A549 (cell line): ENCODE data around the gene ITGB3.

Experiments used
- EP300 ChIP-seq, 2 experiments: fragments of >200 bp; sonication (Bioruptor Twin); formaldehyde crosslinking; IDR thresholded peaks; 2 replicates in 1 of 2; 3 replicates in 1 of 2; pipeline ENCODE4 v1.6.1; 2016 to 2017
- ESRRA ChIP-seq: fragments of 150-350 bp; IDR thresholded peaks from 2 replicates; pipeline ENCODE4 v1.6.1; 2014; ENCODE audit warnings: mild to moderate bottlenecking, low read length, borderline replicate concordance
- HOXA7 ChIP-seq: fragments of 250-450 bp; sonication (Bioruptor Pico); IDR thresholded peaks from 2 replicates; pipeline ENCODE4 v1.5.0; 2020; ENCODE audit warnings: mild to moderate bottlenecking, moderate library complexity
- POLR2A ChIP-seq: IDR thresholded peaks from 2 replicates; pipeline ENCODE4 v1.6.1; 2012; ENCODE audit warnings: mild to moderate bottlenecking, low read length
- POLR2AphosphoS2 ChIP-seq: conservative IDR thresholded peaks from 2 replicates; pipeline ENCODE4 v1.6.1; 2012; ENCODE audit warnings: low read length, improper control_type of control experiment, inconsistent platforms
- RAD21 ChIP-seq, 2 experiments: fragments of >200 bp in 1 of 2; sonication (Bioruptor Twin) in 1 of 2; formaldehyde crosslinking in 1 of 2; IDR thresholded peaks in 1 of 2; conservative IDR thresholded peaks in 1 of 2; 2 replicates in 1 of 2; 3 replicates in 1 of 2; pipeline ENCODE4 v1.6.1; 2012 to 2018; ENCODE audit warnings: inconsistent platforms in 1 of 2
- SREBF2 ChIP-seq: fragments of 450-650 bp; IDR thresholded peaks from 2 replicates; pipeline ENCODE4 v1.6.1; 2014; ENCODE audit warnings: mild to moderate bottlenecking, moderate library complexity
- TP53 ChIP-seq: fragments of 250-450 bp; sonication (Bioruptor Pico); IDR thresholded peaks from 2 replicates; pipeline ENCODE4 v1.5.0; 2021; ENCODE audit warnings: mild to moderate bottlenecking, moderate library complexity
- TF ChIP-seq, protein P1 (sequence below): IDR thresholded peaks from 2 replicates; pipeline ENCODE4 v1.6.1; 2012
- TF ChIP-seq, protein P2 (sequence below): fragments of >200 bp; sonication (Bioruptor Twin); formaldehyde crosslinking; IDR thresholded peaks from 3 replicates; pipeline ENCODE4 v1.5.1; 2016
- TF ChIP-seq, protein P3 (sequence below): fragments of 200-600 bp; sonication (generic); IDR thresholded peaks from 2 replicates; pipeline ENCODE4 v1.6.1; 2016; ENCODE audit warnings: antibody characterized with exemption, mild to moderate bottlenecking, moderate library complexity
- TF ChIP-seq, protein P4 (sequence below): fragments of 150-350 bp; IDR thresholded peaks from 2 replicates; pipeline ENCODE4 v1.6.1; 2014; ENCODE audit warnings: low read depth, mild to moderate bottlenecking, low read length

DNA sequence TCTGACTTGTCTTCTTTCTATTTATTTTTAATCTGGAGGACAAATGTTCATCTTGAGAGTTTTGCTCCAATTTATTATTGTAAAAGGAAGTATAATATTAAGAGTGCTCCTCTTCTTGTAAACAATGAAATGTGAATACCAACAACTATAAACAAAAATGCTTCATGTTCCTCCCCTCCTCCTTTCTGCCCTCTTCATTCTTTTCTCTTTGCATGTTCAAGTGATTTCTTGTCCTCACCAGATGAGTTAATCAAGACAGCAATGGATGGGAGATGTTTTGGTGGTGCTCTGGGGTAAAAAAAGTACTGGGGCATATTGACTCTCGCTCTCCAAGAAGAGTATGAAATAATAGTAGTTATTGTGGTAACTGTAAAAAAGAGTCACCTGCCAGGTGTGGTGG is 24.3 kb downstream of the ITGB3 start:
- TF ChIP-seq SREBF2 (no peak), HOXA7 (CRISPR knock-in tag) (no peak), TP53 (CRISPR knock-in tag) (no peak), POLR2A (no peak), ESRRA (no peak), POLR2AphosphoS2 (no peak), RAD21 (conservative IDR thresholded peaks at IDR 0.05 in 1 of 2, IDR thresholded peaks at IDR 0.05 in 1 of 2) (no peak), EP300 (IDR thresholded peaks at IDR 0.05) (no peak)
- TF ChIP-seq, protein P1, sequence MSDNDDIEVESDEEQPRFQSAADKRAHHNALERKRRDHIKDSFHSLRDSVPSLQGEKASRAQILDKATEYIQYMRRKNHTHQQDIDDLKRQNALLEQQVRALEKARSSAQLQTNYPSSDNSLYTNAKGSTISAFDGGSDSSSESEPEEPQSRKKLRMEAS: no peak
- TF ChIP-seq, protein P2, sequence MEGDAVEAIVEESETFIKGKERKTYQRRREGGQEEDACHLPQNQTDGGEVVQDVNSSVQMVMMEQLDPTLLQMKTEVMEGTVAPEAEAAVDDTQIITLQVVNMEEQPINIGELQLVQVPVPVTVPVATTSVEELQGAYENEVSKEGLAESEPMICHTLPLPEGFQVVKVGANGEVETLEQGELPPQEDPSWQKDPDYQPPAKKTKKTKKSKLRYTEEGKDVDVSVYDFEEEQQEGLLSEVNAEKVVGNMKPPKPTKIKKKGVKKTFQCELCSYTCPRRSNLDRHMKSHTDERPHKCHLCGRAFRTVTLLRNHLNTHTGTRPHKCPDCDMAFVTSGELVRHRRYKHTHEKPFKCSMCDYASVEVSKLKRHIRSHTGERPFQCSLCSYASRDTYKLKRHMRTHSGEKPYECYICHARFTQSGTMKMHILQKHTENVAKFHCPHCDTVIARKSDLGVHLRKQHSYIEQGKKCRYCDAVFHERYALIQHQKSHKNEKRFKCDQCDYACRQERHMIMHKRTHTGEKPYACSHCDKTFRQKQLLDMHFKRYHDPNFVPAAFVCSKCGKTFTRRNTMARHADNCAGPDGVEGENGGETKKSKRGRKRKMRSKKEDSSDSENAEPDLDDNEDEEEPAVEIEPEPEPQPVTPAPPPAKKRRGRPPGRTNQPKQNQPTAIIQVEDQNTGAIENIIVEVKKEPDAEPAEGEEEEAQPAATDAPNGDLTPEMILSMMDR: no peak
- TF ChIP-seq, protein P3, sequence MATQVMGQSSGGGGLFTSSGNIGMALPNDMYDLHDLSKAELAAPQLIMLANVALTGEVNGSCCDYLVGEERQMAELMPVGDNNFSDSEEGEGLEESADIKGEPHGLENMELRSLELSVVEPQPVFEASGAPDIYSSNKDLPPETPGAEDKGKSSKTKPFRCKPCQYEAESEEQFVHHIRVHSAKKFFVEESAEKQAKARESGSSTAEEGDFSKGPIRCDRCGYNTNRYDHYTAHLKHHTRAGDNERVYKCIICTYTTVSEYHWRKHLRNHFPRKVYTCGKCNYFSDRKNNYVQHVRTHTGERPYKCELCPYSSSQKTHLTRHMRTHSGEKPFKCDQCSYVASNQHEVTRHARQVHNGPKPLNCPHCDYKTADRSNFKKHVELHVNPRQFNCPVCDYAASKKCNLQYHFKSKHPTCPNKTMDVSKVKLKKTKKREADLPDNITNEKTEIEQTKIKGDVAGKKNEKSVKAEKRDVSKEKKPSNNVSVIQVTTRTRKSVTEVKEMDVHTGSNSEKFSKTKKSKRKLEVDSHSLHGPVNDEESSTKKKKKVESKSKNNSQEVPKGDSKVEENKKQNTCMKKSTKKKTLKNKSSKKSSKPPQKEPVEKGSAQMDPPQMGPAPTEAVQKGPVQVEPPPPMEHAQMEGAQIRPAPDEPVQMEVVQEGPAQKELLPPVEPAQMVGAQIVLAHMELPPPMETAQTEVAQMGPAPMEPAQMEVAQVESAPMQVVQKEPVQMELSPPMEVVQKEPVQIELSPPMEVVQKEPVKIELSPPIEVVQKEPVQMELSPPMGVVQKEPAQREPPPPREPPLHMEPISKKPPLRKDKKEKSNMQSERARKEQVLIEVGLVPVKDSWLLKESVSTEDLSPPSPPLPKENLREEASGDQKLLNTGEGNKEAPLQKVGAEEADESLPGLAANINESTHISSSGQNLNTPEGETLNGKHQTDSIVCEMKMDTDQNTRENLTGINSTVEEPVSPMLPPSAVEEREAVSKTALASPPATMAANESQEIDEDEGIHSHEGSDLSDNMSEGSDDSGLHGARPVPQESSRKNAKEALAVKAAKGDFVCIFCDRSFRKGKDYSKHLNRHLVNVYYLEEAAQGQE: no peak
- TF ChIP-seq, protein P4, sequence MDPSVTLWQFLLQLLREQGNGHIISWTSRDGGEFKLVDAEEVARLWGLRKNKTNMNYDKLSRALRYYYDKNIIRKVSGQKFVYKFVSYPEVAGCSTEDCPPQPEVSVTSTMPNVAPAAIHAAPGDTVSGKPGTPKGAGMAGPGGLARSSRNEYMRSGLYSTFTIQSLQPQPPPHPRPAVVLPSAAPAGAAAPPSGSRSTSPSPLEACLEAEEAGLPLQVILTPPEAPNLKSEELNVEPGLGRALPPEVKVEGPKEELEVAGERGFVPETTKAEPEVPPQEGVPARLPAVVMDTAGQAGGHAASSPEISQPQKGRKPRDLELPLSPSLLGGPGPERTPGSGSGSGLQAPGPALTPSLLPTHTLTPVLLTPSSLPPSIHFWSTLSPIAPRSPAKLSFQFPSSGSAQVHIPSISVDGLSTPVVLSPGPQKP: no peak
